ENCODE measurements around the gene TRIM67.
"Not testable (repeated sequence)": the region's sequence is repeated elsewhere in the genome, so short reads cannot be mapped to it uniquely, and the experiment has no call there.

The TRIM67 gene

GRCh38 chr1:231161667-231162296 is at the start of gene TRIM67:
TRIM67 (plus strand) TSS chr1:231162058; CDS start chr1:231162970, 912 bp downstream.
- DNase-seq (ENCODE audit: low spot score), result peak; percentile 77

- no peak for DNase-seq (ENCODE audit: low spot score)
Measured at GRCh38 chr1:231116738-231117137, 45.1 kb upstream of the TRIM67 start.

- no peak for DNase-seq (ENCODE audit: low spot score)
Measured at GRCh38 chr1:231118704-231119453, 43.0 kb upstream of the TRIM67 start.

DNA sequence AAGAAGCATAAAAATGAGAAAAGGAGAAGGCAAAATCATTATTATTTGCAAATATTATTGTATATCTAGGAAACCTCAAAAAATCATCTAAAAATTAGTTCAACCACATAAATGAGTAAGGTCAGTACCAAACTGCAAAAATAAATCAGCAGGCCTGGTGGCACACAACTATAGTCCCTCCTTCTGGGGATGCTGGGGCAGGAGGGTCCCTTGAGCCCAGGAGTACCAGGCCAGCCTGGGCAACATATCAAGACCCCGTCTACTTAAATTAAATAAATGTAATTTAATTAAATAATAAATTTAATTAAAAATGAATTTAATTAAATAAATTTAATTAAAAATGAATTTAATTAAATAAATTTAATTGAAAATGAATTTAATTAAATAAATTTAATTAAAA is 40.3 kb upstream of the TRIM67 start:
- DNase-seq (ENCODE audit: low spot score), result no peak

- DNase-seq (ENCODE audit: low spot score), result no peak
Measured at GRCh38 chr1:231122143-231122542, 39.7 kb upstream of the TRIM67 start.

DNA sequence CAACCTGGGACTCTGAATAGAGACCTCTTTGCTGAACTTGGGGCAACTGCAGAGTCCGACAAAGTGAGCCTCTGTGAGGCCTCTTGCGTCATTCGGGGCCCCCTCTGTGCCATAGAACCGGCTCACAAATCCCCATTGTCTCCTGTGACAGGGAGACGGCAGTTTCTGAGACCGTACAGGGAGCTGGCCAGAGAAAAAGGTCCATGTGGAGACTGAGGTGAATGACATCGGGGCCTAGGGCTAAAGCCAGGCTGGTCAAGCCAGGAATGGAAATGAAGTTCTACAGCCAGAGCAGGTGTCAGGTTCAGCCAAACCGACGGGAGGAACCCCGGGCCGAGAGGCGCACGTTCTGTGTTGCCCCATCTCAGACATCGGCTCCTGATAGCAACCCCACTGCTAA is 37.1 kb upstream of the TRIM67 start:
- DNase-seq (ENCODE audit: low spot score), result no peak

- DNase-seq (ENCODE audit: low spot score), result no peak
Measured at GRCh38 chr1:231125972-231126580, 35.8 kb upstream of the TRIM67 start.

DNA sequence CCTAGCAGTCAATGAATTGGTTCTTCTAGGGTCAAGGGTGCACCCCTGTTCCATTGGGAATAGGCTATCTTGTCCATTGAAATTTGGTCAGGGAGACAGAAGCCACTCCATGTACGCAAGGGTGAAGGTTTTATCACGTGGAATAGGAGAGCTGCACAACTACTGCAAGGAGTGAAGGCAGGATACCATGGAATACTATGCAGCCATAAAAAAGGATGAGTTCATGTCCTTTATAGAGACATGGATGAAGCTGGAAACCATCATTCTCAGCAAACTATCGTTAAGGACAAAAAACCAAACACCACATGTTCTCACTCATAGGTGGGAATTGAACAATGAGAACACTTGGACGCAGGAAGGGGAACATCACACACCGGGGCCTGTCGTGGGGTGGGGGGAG is 34.8 kb upstream of the TRIM67 start:
- not testable (repeated sequence) for DNase-seq (ENCODE audit: low spot score)

DNA sequence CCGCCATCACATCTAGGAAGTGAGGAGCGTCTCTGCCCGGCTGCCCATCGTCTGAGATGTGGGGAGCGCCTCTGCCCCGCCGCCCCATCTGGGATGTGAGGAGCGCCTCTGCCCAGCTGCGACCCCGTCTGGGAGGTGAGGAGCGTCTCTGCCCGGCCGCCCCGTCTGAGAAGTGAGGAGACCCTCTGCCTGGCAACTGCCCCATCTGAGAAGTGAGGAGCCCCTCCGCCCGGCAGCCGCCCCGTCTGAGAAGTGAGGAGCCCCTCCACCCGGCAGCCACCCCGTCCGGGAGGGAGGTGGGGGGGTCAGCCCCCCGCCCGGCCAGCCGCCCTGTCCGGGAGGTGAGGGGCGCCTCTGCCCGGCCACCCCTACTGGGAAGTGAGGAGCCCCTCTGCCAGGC is 33.4 kb upstream of the TRIM67 start:
- not testable (repeated sequence) for DNase-seq (ENCODE audit: low spot score)

GRCh38 chr1:231130544-231130943 is 31.3 kb upstream of the TRIM67 start:
- no peak for DNase-seq (ENCODE audit: low spot score)

GRCh38 chr1:231132591-231132990 is 29.3 kb upstream of the TRIM67 start:
- not testable (repeated sequence) for DNase-seq (ENCODE audit: low spot score)

GRCh38 chr1:231134624-231135023 is 27.2 kb upstream of the TRIM67 start:
- no peak for DNase-seq (ENCODE audit: low spot score)

DNA sequence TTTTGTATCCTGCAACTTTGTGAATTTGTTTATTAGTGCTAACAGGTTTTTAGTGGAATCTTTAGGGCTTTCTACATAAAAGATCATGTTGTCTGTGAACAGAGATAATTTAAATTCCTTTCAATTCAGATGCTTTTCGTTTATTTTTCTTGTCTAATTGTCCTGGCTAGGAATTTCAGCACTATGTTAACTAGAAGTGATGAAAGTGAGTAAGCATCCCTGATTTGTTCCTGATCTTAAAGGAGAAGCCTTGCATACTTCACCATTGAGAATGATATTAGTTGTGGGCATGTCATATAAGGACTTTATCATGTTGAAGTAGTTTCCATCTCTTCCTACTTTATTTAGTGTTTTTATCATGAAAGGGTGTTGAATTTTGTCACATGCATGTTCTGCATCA is 23.6 kb upstream of the TRIM67 start:
- DNase-seq (ENCODE audit: low spot score), result no peak

GRCh38 chr1:231139125-231139649 is 22.7 kb upstream of the TRIM67 start:
- DNase-seq (ENCODE audit: low spot score), result no peak

- no peak for DNase-seq (ENCODE audit: low spot score)
Measured at GRCh38 chr1:231139659-231140654, 21.9 kb upstream of the TRIM67 start.

GRCh38 chr1:231144416-231145193 is 17.3 kb upstream of the TRIM67 start:
- no peak for DNase-seq (ENCODE audit: low spot score)

DNA sequence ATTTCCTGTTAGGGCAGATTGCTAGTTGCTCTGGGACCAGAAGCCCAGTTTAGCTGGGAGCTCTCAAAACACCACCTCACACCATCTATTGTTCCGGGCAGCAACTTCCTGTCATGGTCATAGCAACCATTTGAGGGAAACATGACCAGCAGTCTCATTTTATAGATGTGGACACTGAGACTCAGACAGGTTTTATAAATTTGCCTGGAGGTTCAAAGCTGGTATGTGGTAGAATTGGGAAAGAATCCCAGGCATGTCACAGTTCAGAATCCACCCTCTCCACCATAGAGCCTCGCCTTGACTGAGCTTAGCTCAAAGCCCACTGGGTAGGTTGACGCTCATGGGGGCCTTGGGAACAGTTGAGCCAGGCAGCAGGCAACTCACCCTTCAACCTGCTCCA is 14.0 kb upstream of the TRIM67 start:
- no peak for DNase-seq (ENCODE audit: low spot score)

- DNase-seq (ENCODE audit: low spot score), result no peak
Measured at GRCh38 chr1:231151811-231152210, 10.0 kb upstream of the TRIM67 start.

DNA sequence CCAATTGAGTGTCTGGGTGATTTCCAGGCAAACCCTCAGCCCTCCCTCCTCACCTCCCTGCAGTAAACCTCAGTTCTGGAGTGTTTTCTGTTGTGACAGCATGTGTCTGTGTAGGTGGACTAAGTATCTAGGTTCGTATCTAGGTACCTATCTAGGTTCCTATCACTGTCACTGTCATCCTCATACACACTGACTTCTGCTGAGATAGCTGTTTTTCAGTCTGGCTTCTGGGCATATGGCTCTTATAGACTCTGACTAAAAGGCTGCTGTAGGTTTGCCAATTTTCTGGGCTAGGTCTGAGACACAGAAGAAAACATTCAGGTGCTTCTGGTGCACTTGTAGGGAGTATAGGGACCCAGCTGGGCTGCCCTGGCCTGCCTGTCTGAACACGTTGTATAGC is 8.1 kb upstream of the TRIM67 start:
- no peak for DNase-seq (ENCODE audit: low spot score)

DNA sequence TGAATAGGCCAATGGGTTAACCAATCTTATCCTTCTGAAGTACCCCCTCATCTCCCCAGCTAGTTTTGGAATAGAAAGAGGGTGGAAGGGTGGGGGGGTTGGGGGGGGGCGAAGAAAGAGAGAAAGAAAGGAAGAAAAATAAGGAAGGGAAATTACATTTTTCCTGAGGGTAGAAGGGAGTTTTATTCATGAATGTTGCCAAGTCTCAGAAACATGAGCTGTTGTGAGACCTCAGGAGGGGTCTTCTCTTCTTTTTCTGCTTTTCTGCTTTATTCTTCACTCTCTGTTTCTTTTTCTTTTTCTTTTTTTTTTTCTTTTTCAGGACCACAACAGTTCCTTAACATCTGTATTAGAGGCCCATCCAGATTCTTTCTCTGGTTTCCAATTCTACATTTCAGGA is 6.0 kb upstream of the TRIM67 start:
- no peak for DNase-seq (ENCODE audit: low spot score)

GRCh38 chr1:231157311-231157710 is 4.5 kb upstream of the TRIM67 start:
- DNase-seq (ENCODE audit: low spot score), result no peak
